Subcutaneous adipose tissue (tissue), 4 donors: ENCODE measurements around the gene ADIPOR2. TPM values are rescaled to one million over a fixed set of nuclear protein-coding genes. Genes with fewer than 3 reads are reported as not detected.

Experiments
- CTCF ChIP-seq: fragments of 450-650 bp; IDR thresholded peaks from one replicate; pipeline ENCODE4 v1.5.1; 2016; ENCODE audit warnings: low read depth, mild to moderate bottlenecking, control low read depth, antibody characterized with exemption, moderate library complexity
- total RNA-seq, 4 donors: library from RNA; depleted of rRNA; stranded (reverse); fragments of >200 nt; gene quantifications; one replicate each; pipeline ENCODE4 v1.1.0, GENCODE V29; 2016

ADIPOR2 gene
- total RNA-seq, 4 donors from 2014 or later = 69.4 to 122 (median 108) TPM

GRCh38 chr12:1728824-1729223 lies 38.0 kb downstream of the ADIPOR2 start:
- no peak for TF ChIP-seq CTCF

- TF ChIP-seq CTCF = no peak
These were observed 40.3 kb downstream of the ADIPOR2 start for GRCh38 chr12:1731019-1731687.

- no peak for TF ChIP-seq CTCF
These were observed 42.0 kb downstream of the ADIPOR2 start for GRCh38 chr12:1732914-1733313.

- no peak for TF ChIP-seq CTCF
These were observed 46.9 kb downstream of the ADIPOR2 start for GRCh38 chr12:1737652-1738286.

GRCh38 chr12:1738446-1738845 lies 47.6 kb downstream of the ADIPOR2 start:
- TF ChIP-seq CTCF = no peak

GRCh38 chr12:1739368-1739767 lies 48.5 kb downstream of the ADIPOR2 start:
- no peak for TF ChIP-seq CTCF

GRCh38 chr12:1740161-1740948 lies 49.5 kb downstream of the ADIPOR2 start:
- no peak for TF ChIP-seq CTCF
